K562 (cell line): Measurements from ENCODE around the gene BLM. TPM values are rescaled to one million over a fixed set of nuclear protein-coding genes. Genes with fewer than 3 reads are reported as not detected.

Source experiments
- ATAC-seq: fragments of 200-7000 bp; cut with Tn5 transposase; 3 replicates; pipeline ENCODE4 v1.9.1; 2020; ENCODE audit warnings: moderate library complexity
- BruUV-seq: library from RNA; stranded (reverse); fragments of 400-500 nt; replicated peaks from 2 replicates; lab custom pipeline; 2021; lab: Mats Ljungman, UMichigan
- CTCF ChIA-PET: fragments of 300-600 bp; formaldehyde crosslinking; extraction: SDS; loops from one replicate; lab custom pipeline; 2021; ENCODE audit warnings: low intra/inter-chr PET ratio; lab: Yijun Ruan, JAX
- POLR2A ChIA-PET: fragments of 300-600, 350-650 bp; sonication (Branson Sonifier 250); formaldehyde crosslinking; extraction: SDS; loops from one replicate; lab custom pipeline; 2021; ENCODE audit warnings: antibody characterized with exemption, inconsistent platforms; lab: Yijun Ruan, JAX
- DNase-seq, 4 experiments: peaks; one replicate each; pipeline versions ENCODE4 v3.0.0 to v3.0.0-alpha.2; 2011 to 2018; ENCODE audit warnings: low spot score in 3 of 4, mixed read lengths in 3 of 4; ENCODE audit errors: extremely low read depth in 1 of 4
- FAIRE-seq: peaks from 2 replicates; lab custom pipeline; 2011; peaks lifted over from hg19 to GRCh38; lab: Jason Lieb, UNC
- H2AFZ ChIP-seq: 2 replicates; pipeline ENCODE4 v1.6.0; 2011; ENCODE audit warnings: low read depth, low read length, control low read depth, inconsistent platforms
- H3K27ac ChIP-seq: fragments of 200-600 bp; 3 replicates; pipeline ENCODE4 v1.8.0; 2011; ENCODE audit warnings: low read depth, mild to moderate bottlenecking, control low read depth, inconsistent platforms, low read length, moderate library complexity, mixed read lengths; ENCODE audit errors: extremely low read depth
- H3K27me3 ChIP-seq, 2 experiments: fragments of 300-600 bp in 1 of 2; 2 replicates in 1 of 2; 3 replicates in 1 of 2; pipeline versions ENCODE4 v1.6.0 to v1.8.0; 2011; ENCODE audit warnings: inconsistent platforms in 2 of 2, low read length in 2 of 2, mild to moderate bottlenecking in 1 of 2, mixed read lengths in 1 of 2, moderate library complexity in 1 of 2; ENCODE audit not compliant: control insufficient read depth in 2 of 2, insufficient read depth in 2 of 2
- H3K36me3 ChIP-seq: fragments of 300-600 bp; 3 replicates; pipeline ENCODE4 v1.8.0; 2011; ENCODE audit warnings: mild to moderate bottlenecking, low read length, inconsistent platforms; ENCODE audit not compliant: control insufficient read depth, insufficient read depth
- H3K4me1 ChIP-seq, 2 experiments: fragments of 200-600 bp in 1 of 2; replicated peaks in 1 of 2; 2 replicates in 1 of 2; 3 replicates in 1 of 2; pipeline versions ENCODE4 v1.5.1 to v1.8.0; 2011; ENCODE audit warnings: inconsistent platforms in 2 of 2, low read length in 2 of 2, mild to moderate bottlenecking in 1 of 2, mixed read lengths in 1 of 2, moderate library complexity in 1 of 2; ENCODE audit not compliant: control insufficient read depth in 2 of 2, insufficient read depth in 2 of 2
- H3K4me2 ChIP-seq: 2 replicates; pipeline ENCODE4 v1.6.1; 2011; ENCODE audit warnings: low read length, control low read depth, inconsistent platforms, mixed read lengths; ENCODE audit not compliant: insufficient read depth
- H3K4me3 ChIP-seq: fragments of 200-600 bp; sonication (generic), shearing (Covaris generic); 2 replicates; pipeline ENCODE4 v1.5.1; 2016; ENCODE audit warnings: control low read depth, inconsistent platforms
- H3K79me2 ChIP-seq: fragments of 200-600 bp; 3 replicates; pipeline ENCODE4 v1.8.0; 2011; ENCODE audit warnings: low read length, inconsistent platforms; ENCODE audit not compliant: control insufficient read depth, insufficient read depth
- H3K9ac ChIP-seq, 2 experiments: 2 replicates each; pipeline versions ENCODE4 v1.6.0 to v1.6.1; 2011; ENCODE audit warnings: low read depth in 2 of 2, low read length in 2 of 2, control low read depth in 1 of 2, inconsistent platforms in 1 of 2, mild to moderate bottlenecking in 1 of 2, mixed read lengths in 1 of 2; ENCODE audit not compliant: insufficient read depth in 1 of 2
- H3K9me1 ChIP-seq: one replicate; pipeline ENCODE4 v1.6.0; 2011; ENCODE audit warnings: inconsistent platforms, mild to moderate bottlenecking, low read length, moderate library complexity; ENCODE audit not compliant: control insufficient read depth, insufficient read depth
- H3K9me3 ChIP-seq: replicated peaks from 2 replicates; pipeline ENCODE4 v1.5.1; 2011; ENCODE audit warnings: low read depth, low read length, inconsistent platforms; ENCODE audit not compliant: control insufficient read depth, insufficient read depth
- H4K20me1 ChIP-seq: replicated peaks from 2 replicates; pipeline ENCODE4 v1.6.1; 2011; ENCODE audit warnings: low read length, inconsistent platforms, mixed read lengths; ENCODE audit not compliant: control insufficient read depth, insufficient read depth
- BCL6 ChIP-seq: fragments of 250-450 bp; sonication (Bioruptor Pico); IDR thresholded peaks from 2 replicates; pipeline ENCODE4 v1.4.0; 2020
- ETS2 ChIP-seq: IDR thresholded peaks from 2 replicates; pipeline ENCODE4 v1.6.1; 2016; ENCODE audit warnings: borderline replicate concordance, missing genetic modification characterization, mild to moderate bottlenecking, moderate library complexity, missing compliant biosample characterization; ENCODE audit not compliant: poor library complexity, severe bottlenecking
- JUN ChIP-seq, 2 experiments: sonication (generic) in 1 of 2; formaldehyde crosslinking in 1 of 2; IDR thresholded peaks; 2 replicates each; pipeline versions ENCODE4 v1.6.1 to v1.8.0; 2012 to 2022; ENCODE audit warnings: borderline replicate concordance in 2 of 2, mild to moderate bottlenecking in 2 of 2, improper control_type of control experiment in 1 of 2, low read depth in 1 of 2, low read length in 1 of 2, missing genetic modification reagents in 1 of 2
- MTA3 ChIP-seq: fragments of 450-650 bp; formaldehyde crosslinking; IDR thresholded peaks from 2 replicates; pipeline ENCODE4 v1.6.1; 2017; ENCODE audit warnings: mild to moderate bottlenecking, borderline replicate concordance
- MYNN ChIP-seq, 2 experiments: sonication (generic); formaldehyde crosslinking in 1 of 2; IDR thresholded peaks; 2 replicates each; pipeline versions ENCODE4 v1.5.0 to v1.6.1; 2016 to 2020; ENCODE audit warnings: antibody characterized with exemption in 1 of 2, missing genetic modification reagents in 1 of 2
- USF1 ChIP-seq: sonication (generic); formaldehyde crosslinking; IDR thresholded peaks from 2 replicates; pipeline ENCODE4 v1.9.0; 2022; ENCODE audit warnings: mild to moderate bottlenecking, missing genetic modification reagents
- WGBS: fragments of 100-300 bp; shearing (Covaris generic); methylation state at CpG from one replicate; pipeline ENCODE4 v1.1.6; 2016; ENCODE audit warnings: low coverage, mixed read lengths; ENCODE audit not compliant: insufficient coverage; ENCODE audit errors: missing lambda C conversion rate; 5-methylcytosine and 5-hydroxymethylcytosine counted together
- in situ Hi-C: fragments of 300-500 bp; cut with MboI; formaldehyde crosslinking; loops from 4 replicates; pipeline ENCODE4 v1.15.0; 2018; ENCODE audit warnings: inconsistent platforms, mixed read lengths
- intact Hi-C: fragments of 100-400 bp; cut with micrococcal nuclease; formaldehyde crosslinking; loops from 2 replicates; pipeline ENCODE4 v1.14.2; 2022
- polyA plus RNA-seq, 8 experiments: library from polyadenylated mRNA; depleted of rRNA in 4 of 8; stranded (reverse) in 5 of 8; unstranded in 3 of 8; fragments of >200 nt; fragmentation: Nextera tagmentation in 2 of 8; fragmentation: Illumina TruSeq in 1 of 8; extraction: Ambion mirVana in 2 of 8; extraction: Trizol in 1 of 8; gene quantifications; 2 replicates each; pipeline versions ENCODE4 v1.2.1 to v1.2.3, GENCODE V29; 2011 to 2014; ENCODE audit warnings: inconsistent platforms in 1 of 8, missing spikeins in 1 of 8
- total RNA-seq, 7 experiments: library from RNA; depleted of rRNA in 6 of 7; stranded (reverse); fragments of >200 nt in 6 of 7; fragmentation: Illumina TruSeq in 2 of 7; extraction: Trizol in 2 of 7; gene quantifications; 2 replicates each; pipeline versions ENCODE4 v1.2.1 to v1.2.3, GENCODE V29; 2011 to 2021; ENCODE audit warnings: low replicate concordance in 1 of 7
- TF ChIP-seq, protein P1 (sequence below), 2 experiments: fragments of 450-650 bp; IDR thresholded peaks; 2 replicates each; pipeline ENCODE4 v1.6.1; 2016; ENCODE audit warnings: mild to moderate bottlenecking in 2 of 2, borderline replicate concordance in 1 of 2, low read depth in 1 of 2, moderate library complexity in 1 of 2
- TF ChIP-seq, protein P2 (sequence below), 2 experiments: fragments of 450-650 bp in 1 of 2; sonication (generic) in 1 of 2; formaldehyde crosslinking in 1 of 2; IDR thresholded peaks in 1 of 2; conservative IDR thresholded peaks in 1 of 2; 2 replicates each; pipeline versions ENCODE4 v1.6.1 to v1.8.1; 2016 to 2023; ENCODE audit warnings: mild to moderate bottlenecking in 2 of 2, moderate library complexity in 2 of 2, inconsistent platforms in 1 of 2, missing genetic modification reagents in 1 of 2

Gene BLM
- total and polyA plus RNA-seq, 9 of the 15 experiments (the other 6 are each of a cell fraction or from before 2014, with no cell fraction given): 21.0 to 56.0 (median 43.9) TPM

DNA sequence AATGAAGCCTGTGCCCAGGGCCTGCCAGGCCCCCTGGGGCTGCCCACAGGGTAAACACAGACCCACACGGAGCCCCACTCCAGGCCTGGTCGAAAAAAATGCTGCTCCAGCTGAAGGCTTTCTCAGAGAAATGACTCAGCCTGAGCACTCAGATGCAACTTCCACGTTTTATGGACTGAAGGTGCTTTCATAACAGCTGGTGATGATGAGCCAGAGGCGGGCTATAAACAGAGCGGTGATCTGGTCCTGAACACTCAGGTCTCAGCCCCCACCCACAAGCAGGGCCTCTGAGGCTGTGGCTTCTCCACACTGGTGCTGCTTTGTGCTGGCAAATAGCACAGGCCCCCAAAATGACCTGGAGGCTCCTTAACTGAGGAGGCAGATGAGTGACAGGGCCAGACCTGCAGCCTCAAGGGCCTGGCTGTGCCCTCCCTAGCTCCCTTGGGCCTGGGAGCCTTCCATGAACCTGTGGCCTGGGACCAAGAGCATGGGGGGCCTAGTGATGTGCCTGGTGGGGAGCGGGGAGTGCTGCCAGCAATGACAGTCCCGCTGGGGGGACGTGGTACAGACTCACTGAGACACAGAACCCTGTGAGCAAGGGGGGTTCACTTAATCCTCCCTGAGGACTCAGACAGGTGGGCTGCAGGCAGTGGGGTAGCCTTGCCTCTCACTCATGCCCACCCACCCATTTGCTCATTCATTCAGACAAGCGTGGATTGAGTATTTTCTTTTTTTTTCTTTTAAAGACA, 128.2 kb downstream of the BLM start:
- Histone ChIP-seq H3K36me3 (no peaks in the 10 kb centered on the region), H3K79me2 (no peaks in the 10 kb centered on the region), H3K4me3 (no peak overlapping the region), H3K27ac (peak overlapping the region; percentile 69; the same call in 2 of the 3 replicates), H3K9me1 (no peaks in the 10 kb centered on the region), H3K9ac (peak overlapping the region; percentile 41 to 85; a peak in 3 of 4 replicates), H2AFZ (peak overlapping the region; percentile 91), H4K20me1 (no peaks in the 10 kb centered on the region), H3K27me3 (no peaks in the 10 kb centered on the region), H3K9me3 (no peaks in the 10 kb centered on the region), H3K4me2 (peak overlapping the region; percentile 33; the same call in 1 of the 2 replicates), H3K4me1 (peaks cover 32 to 36% of the 10 kb centered on the region in 2 experiments)
- BruUV-seq: no TSS peak
- POLR2A ChIA-PET: interaction anchor here (0.6 to 0.9 kb wide), 3 partner anchors 19 to 56 kb away, joined by 3 to 4 read pairs (median 3); no protein-coding TSS in a partner anchor
- in situ Hi-C loops (no loop called here), intact Hi-C loops (no loop called here)
- peak; percentile 86 for FAIRE-seq
- DNase-seq: peak in 3 of 4 experiments; percentile 41 to 73 (median 49)
- WGBS: 48% methylated on average over 9 of the region's 9 CpGs
- CTCF ChIA-PET: no interaction called here
- ATAC-seq: peak; percentile 41
- TF ChIP-seq, protein P1, sequence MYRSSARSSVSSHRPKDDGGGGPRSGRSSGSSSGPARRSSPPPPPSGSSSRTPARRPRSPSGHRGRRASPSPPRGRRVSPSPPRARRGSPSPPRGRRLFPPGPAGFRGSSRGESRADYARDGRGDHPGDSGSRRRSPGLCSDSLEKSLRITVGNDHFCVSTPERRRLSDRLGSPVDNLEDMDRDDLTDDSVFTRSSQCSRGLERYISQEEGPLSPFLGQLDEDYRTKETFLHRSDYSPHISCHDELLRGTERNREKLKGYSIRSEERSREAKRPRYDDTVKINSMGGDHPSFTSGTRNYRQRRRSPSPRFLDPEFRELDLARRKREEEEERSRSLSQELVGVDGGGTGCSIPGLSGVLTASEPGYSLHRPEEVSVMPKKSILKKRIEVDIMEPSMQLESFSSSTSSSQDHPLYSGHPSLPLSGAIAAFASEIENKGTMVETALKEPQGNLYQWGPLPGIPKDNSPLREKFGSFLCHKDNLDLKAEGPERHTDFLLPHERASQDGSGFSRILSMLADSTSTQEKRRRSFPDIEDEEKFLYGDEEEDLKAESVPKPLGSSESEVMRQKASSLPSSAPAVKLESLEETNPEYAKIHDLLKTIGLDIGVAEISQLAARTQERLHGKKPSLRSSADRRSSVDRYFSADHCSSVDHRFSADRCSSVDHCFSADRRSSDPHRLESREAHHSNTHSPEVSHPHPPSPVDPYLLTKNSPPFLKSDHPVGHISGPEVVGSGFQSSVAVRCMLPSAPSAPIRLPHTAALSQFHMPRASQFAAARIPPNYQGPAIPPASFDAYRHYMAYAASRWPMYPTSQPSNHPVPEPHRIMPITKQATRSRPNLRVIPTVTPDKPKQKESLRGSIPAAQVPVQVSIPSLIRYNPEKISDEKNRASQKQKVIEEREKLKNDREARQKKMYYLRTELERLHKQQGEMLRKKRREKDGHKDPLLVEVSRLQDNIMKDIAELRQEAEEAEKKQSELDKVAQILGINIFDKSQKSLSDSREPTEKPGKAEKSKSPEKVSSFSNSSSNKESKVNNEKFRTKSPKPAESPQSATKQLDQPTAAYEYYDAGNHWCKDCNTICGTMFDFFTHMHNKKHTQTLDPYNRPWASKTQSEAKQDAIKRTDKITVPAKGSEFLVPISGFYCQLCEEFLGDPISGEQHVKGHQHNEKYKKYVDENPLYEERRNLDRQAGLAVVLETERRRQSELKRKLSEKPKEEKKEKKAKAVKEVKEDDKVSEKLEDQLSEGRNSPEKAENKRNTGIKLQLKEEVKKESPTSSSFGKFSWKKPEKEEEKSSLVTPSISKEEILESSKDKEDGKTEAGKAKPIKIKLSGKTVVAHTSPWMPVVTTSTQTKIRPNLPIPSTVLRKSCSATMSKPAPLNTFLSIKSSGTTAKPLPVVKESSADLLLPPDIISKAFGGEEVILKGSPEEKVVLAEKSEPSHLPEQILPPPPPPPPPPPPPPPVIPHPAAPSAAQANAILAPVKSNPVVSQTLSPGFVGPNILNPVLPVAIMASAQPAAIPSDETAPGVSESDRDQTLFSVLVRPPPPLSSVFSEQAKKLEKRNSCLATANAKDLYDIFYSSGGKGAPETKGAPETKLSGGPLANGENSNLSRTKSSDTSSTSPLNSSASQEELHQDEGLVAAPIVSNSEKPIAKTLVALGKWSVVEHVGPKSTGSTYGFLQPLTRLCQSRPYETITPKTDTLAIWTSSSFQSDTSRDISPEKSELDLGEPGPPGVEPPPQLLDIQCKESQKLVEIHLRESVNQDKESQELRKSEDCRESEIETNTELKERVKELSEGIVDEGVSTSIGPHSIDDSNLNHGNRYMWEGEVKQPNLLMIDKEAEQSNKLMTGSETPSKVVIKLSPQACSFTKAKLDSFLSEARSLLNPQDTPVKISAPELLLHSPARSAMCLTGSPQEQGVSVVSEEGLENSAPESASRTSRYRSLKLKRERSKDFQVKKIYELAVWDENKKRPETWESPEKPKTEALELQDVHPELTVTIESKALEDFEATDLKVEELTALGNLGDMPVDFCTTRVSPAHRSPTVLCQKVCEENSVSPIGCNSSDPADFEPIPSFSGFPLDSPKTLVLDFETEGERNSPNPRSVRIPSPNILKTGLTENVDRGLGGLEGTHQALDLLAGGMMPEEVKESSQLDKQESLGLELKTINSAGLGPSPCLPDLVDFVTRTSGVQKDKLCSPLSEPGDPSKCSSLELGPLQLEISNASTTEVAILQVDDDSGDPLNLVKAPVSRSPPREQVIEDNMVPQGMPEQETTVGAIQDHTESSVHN (IDR thresholded peaks at IDR 0.05; ENCODE audit: borderline replicate concordance in 1 of 2, low read depth in 1 of 2): peak in 1 of 2 experiments; percentile 44; a peak in 1 of 4 replicates
- TF ChIP-seq MYNN (IDR thresholded peaks at IDR 0.05): peak; percentile 36; the same call in 1 of the 2 replicates
- no peak for TF ChIP-seq MYNN (CRISPR knock-in tag; IDR thresholded peaks at IDR 0.05)
- TF ChIP-seq BCL6 (CRISPR knock-in tag): no peak
- no peak for TF ChIP-seq USF1 (CRISPR knock-in tag)
- peak; percentile 63 for TF ChIP-seq JUN (IDR thresholded peaks at IDR 0.05; ENCODE audit: borderline replicate concordance, low read depth, low read length)
- TF ChIP-seq JUN (CRISPR knock-in tag; IDR thresholded peaks at IDR 0.05; ENCODE audit: borderline replicate concordance): no peak
- TF ChIP-seq, protein P2, sequence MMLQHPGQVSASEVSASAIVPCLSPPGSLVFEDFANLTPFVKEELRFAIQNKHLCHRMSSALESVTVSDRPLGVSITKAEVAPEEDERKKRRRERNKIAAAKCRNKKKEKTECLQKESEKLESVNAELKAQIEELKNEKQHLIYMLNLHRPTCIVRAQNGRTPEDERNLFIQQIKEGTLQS (IDR thresholded peaks at IDR 0.05): peak; percentile 88
- TF ChIP-seq, protein P2 (CRISPR knock-in tag; conservative IDR thresholded peaks at IDR 0.05): no peak
- TF ChIP-seq ETS2 (tag): no peak
- peak; percentile 24; the same call in 1 of the 2 replicates for TF ChIP-seq MTA3
